Amniotic stem cell (primary cell): Measurements from ENCODE around the gene ORM1.
"Not testable (repeated sequence)": the region's sequence is repeated elsewhere in the genome, so short reads cannot be mapped to it uniquely, and the experiment has no call there.

Experiments
- DNase-seq: peaks from one replicate; lab custom pipeline; 2025; lab: John Stamatoyannopoulos, UW

Gene ORM1

GRCh38 chr9:114308361-114308950 lies 14.4 kb upstream of the ORM1 start:
- no peak for DNase-seq

- no peak for DNase-seq
Measured at GRCh38 chr9:114309096-114309495, 13.8 kb upstream of the ORM1 start.

- DNase-seq: no peak
Measured at GRCh38 chr9:114310471-114311450, 12.1 kb upstream of the ORM1 start.

GRCh38 chr9:114311571-114312512 lies 11.1 kb upstream of the ORM1 start:
- no peak for DNase-seq

- no peak for DNase-seq
Measured at GRCh38 chr9:114312513-114312875, 10.4 kb upstream of the ORM1 start.

- no peak for DNase-seq
Measured at GRCh38 chr9:114313186-114313585, 9.7 kb upstream of the ORM1 start.

GRCh38 chr9:114314256-114314867 lies 8.5 kb upstream of the ORM1 start:
- no peak for DNase-seq

- no peak for DNase-seq
Measured at GRCh38 chr9:114314881-114315722, 7.8 kb upstream of the ORM1 start.

GRCh38 chr9:114315723-114316363 lies 7.1 kb upstream of the ORM1 start:
- DNase-seq: no peak

GRCh38 chr9:114316605-114317230 lies 6.2 kb upstream of the ORM1 start:
- DNase-seq: no peak

GRCh38 chr9:114317665-114318357 lies 5.1 kb upstream of the ORM1 start:
- DNase-seq: no peak

GRCh38 chr9:114318416-114318815 lies 4.5 kb upstream of the ORM1 start:
- no peak for DNase-seq

- DNase-seq: no peak
Measured at GRCh38 chr9:114319147-114319546, 3.8 kb upstream of the ORM1 start.

GRCh38 chr9:114320710-114321109 lies 2.2 kb upstream of the ORM1 start:
- DNase-seq: not testable (repeated sequence)

GRCh38 chr9:114321759-114322158 lies 1.1 kb upstream of the ORM1 start:
- DNase-seq: no peak

GRCh38 chr9:114322160-114322818 lies 609 bp upstream of the ORM1 start:
- DNase-seq: not testable (repeated sequence)

- not testable (repeated sequence) for DNase-seq
Measured at GRCh38 chr9:114323849-114324248, 951 bp downstream of the ORM1 start.

GRCh38 chr9:114324492-114324891 lies 1.6 kb downstream of the ORM1 start:
- DNase-seq: no peak

- DNase-seq: not testable (repeated sequence)
Measured at GRCh38 chr9:114324965-114325364, 2.1 kb downstream of the ORM1 start.
